Measurements from ENCODE around the gene POP4. TPM values are rescaled to one million over a fixed set of nuclear protein-coding genes. Genes with fewer than 3 reads are reported as not detected.
"Not testable (repeated sequence)": the region's sequence is repeated elsewhere in the genome, so short reads cannot be mapped to it uniquely, and the experiment has no call there.

The POP4 gene
- 10 to 100 TPM in 3 of 4 donors, 1 to 10 TPM in 1; 6.4 to 59.7 (median 38.7) TPM for total RNA-seq

DNA sequence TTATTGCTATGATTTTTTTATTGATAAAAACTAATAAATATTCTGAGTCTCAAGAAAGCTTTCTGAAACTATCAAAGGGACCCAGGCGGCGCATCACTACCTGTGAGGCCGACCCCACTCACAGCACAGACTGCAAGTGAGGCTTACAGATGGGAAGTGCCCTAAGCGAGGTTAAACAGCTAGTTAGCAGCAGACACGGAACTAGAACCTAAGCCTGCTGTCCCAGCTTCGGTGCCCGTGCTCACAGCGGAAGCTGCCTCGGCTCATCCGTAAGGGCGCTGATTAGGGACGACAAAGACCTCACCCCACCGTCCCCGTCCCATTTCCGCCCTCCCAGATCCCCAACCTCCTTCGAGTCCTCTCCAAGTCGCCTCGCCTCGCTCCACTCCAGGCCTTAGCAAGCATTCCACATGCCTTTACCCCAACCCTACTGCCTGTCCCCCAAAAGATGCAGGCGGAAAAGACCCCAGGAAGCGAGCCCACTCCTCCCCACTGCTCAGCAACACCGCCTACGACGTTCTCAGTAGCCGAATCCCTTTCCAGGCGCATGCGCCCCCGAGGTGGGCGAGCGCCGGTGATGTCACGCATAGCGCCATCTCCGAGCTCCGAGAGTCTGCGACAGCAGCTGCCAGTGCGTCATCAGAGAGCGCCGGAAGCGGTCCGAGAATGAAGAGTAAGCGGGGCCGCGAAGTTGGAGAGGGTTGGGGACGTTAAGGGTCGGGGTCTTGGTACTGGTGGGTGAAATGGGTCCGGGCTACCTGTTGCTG, at the start of gene POP4:
POP4 (plus strand) TSS at position 631 of the 767 bp plus-strand sequence; CDS start at position 667, 36 bp downstream.
- peak within 1 kb of the TSS; percentile 90 to 97 (median 96) for H3K27ac ChIP-seq
- peaks cover 9 to 18% (median 13%) of the 10 kb centered on the region in 4 donors for H3K4me1 ChIP-seq
- peak; percentile 98 for DNase-seq
- H3K9me3 ChIP-seq, result no peaks in the 10 kb centered on the region
- H3K27me3 ChIP-seq, result no peaks in the 10 kb centered on the region
- peaks cover 0 to 6% (median 0%) of the 10 kb centered on the region in 4 donors for H3K36me3 ChIP-seq
- WGBS, 2 donors (ENCODE audit: low coverage in 1 of 2), result 1% methylated on average over 47 of the region's 47 CpGs; no CpG with 5 or more reads in 1 of the 2 donors
- TF ChIP-seq POLR2A (IDR thresholded peaks at IDR 0.05), result peak; percentile 99
- no peak for TF ChIP-seq EP300 (IDR thresholded peaks at IDR 0.05; ENCODE audit: low read depth)
- TF ChIP-seq POLR2AphosphoS5 (IDR thresholded peaks at IDR 0.05), result peak; percentile 98 to 99 (median 98)
- TF ChIP-seq, protein P1, sequence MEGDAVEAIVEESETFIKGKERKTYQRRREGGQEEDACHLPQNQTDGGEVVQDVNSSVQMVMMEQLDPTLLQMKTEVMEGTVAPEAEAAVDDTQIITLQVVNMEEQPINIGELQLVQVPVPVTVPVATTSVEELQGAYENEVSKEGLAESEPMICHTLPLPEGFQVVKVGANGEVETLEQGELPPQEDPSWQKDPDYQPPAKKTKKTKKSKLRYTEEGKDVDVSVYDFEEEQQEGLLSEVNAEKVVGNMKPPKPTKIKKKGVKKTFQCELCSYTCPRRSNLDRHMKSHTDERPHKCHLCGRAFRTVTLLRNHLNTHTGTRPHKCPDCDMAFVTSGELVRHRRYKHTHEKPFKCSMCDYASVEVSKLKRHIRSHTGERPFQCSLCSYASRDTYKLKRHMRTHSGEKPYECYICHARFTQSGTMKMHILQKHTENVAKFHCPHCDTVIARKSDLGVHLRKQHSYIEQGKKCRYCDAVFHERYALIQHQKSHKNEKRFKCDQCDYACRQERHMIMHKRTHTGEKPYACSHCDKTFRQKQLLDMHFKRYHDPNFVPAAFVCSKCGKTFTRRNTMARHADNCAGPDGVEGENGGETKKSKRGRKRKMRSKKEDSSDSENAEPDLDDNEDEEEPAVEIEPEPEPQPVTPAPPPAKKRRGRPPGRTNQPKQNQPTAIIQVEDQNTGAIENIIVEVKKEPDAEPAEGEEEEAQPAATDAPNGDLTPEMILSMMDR (IDR thresholded peaks at IDR 0.05), result no peak
- in situ Hi-C loops (cut with MboI; ENCODE audit: low pct_ligation_motif_present in 1 of 4, low pct_unique_long_range_greater_than_20kb in 1 of 4, low sequenced_read_pairs in 3 of 4) (loop anchor here (5.0 to 25.0 kb wide), 4 partner anchors 106 to 231 kb away; partner anchors contain the start of gene C19orf12 (in 3 of the 4)), intact Hi-C loops (cut with DNase I; ENCODE audit: low total_unique reads) (no loop called here)
- H3K4me3 ChIP-seq, result peak within 1 kb of the TSS; percentile 70 to 81 (median 79)

DNA sequence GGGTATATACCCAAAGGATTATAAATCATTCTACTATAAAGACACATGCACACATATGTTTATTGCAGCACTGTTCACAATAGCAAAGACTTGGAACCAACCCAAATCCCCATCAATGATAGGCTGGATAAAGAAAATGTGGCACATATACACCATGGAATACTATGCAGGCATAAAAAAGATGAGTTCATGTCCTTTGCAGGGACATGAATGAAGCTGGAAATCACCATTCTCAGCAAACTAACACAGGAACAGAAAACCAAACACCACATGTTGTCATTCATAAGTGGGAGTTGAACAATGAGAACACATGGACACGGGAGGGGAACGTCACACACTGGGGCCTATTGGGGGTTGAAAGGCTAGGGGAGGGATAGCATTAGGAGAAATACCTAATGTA, 47.0 kb upstream of the POP4 start:
- DNase-seq; H3K9me3 ChIP-seq; H3K27me3 ChIP-seq; H3K36me3 ChIP-seq; intact Hi-C loops (cut with DNase I; ENCODE audit: low total_unique reads); in situ Hi-C loops (cut with MboI; ENCODE audit: low pct_ligation_motif_present in 1 of 4, low pct_unique_long_range_greater_than_20kb in 1 of 4, low sequenced_read_pairs in 3 of 4); H3K27ac ChIP-seq; H3K4me3 ChIP-seq; H3K4me1 ChIP-seq: not testable (repeated sequence)
- 92% methylated on average over 2 of the region's 2 CpGs; no CpG with 5 or more reads in 1 of the 2 donors for WGBS, 2 donors (ENCODE audit: low coverage in 1 of 2)

DNA sequence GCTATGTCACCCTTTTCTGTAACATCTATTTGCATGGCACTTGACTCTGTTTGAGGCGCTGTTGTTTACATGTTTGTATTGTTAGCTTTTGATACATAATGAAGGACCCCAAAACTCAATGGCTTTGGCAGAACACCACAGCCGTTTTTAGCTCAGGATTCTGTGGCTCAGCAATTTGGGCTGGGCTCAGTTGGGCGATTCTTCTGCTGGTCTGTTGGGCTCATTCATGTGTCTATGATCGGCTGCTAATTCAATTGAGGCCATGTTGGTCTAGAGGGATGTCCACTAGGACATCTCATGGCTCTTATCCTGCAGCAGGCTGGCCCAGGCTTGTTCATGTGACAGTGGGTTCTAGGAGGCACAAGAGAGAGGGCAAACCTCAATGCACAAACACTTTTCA, 46.3 kb upstream of the POP4 start:
- no peak for DNase-seq
- intact Hi-C loops (cut with DNase I; ENCODE audit: low total_unique reads) (no loop called here), in situ Hi-C loops (cut with MboI; ENCODE audit: low pct_ligation_motif_present in 1 of 4, low pct_unique_long_range_greater_than_20kb in 1 of 4, low sequenced_read_pairs in 3 of 4) (no loop called here)
- Histone ChIP-seq H3K36me3 (no peaks in the 10 kb centered on the region), H3K4me3 (no peak overlapping the region), H3K27ac (no peak overlapping the region), H3K27me3 (peaks cover 4% of the 10 kb centered on the region), H3K4me1 (no peaks in the 10 kb centered on the region), H3K9me3 (no peaks in the 10 kb centered on the region)
- WGBS, 2 donors (ENCODE audit: low coverage in 1 of 2), result 70 to 85% methylated on average over 2 to 4 of the region's 4 CpGs
- TF ChIP-seq, protein P1 (IDR thresholded peaks at IDR 0.05), result no peak
- no peak for TF ChIP-seq POLR2A (IDR thresholded peaks at IDR 0.05)

- in situ Hi-C loops (cut with MboI; ENCODE audit: low pct_ligation_motif_present in 1 of 4, low pct_unique_long_range_greater_than_20kb in 1 of 4, low sequenced_read_pairs in 3 of 4), result no loop called here
Measured at GRCh38 chr19:29560313-29561075, 45.6 kb upstream of the POP4 start.

DNA sequence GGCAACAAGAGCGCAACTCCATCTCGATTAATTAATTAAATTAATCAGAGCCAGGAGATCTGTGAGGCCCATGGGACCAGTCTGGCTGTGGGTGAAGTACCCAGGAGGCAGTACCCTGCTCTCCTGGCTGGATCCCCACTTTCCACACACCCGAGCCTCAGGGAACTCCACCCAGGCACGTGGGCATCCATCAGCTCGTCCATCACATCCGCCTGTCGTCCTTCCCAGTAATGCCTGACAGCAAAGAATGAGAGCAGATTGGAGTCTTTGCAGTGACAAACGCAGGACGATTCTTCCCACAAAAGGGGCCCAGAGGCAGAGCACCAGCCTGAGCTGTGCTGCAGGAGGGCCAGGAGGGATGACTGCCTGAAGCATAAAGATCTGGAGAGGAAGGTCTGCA, 44.5 kb upstream of the POP4 start:
- intact Hi-C loops (cut with DNase I; ENCODE audit: low total_unique reads), result no loop called here
- H3K4me3 ChIP-seq, result no peak overlapping the region
- peaks cover 4% of the 10 kb centered on the region for H3K27me3 ChIP-seq
- no peaks in the 10 kb centered on the region for H3K4me1 ChIP-seq
- H3K9me3 ChIP-seq, result no peaks in the 10 kb centered on the region
- TF ChIP-seq EP300 (IDR thresholded peaks at IDR 0.05; ENCODE audit: low read depth), result no peak
- TF ChIP-seq POLR2A (IDR thresholded peaks at IDR 0.05), result no peak
- TF ChIP-seq, protein P1 (IDR thresholded peaks at IDR 0.05), result no peak
- no peak for TF ChIP-seq POLR2AphosphoS5 (IDR thresholded peaks at IDR 0.05)
- no peaks in the 10 kb centered on the region for H3K36me3 ChIP-seq
- DNase-seq, result no peak
- WGBS, 2 donors (ENCODE audit: low coverage in 1 of 2), result 61 to 82% methylated on average over 3 to 9 of the region's 9 CpGs
- in situ Hi-C loops (cut with MboI; ENCODE audit: low pct_ligation_motif_present in 1 of 4, low pct_unique_long_range_greater_than_20kb in 1 of 4, low sequenced_read_pairs in 3 of 4), result no loop called here
- H3K27ac ChIP-seq, result no peak overlapping the region

More at GRCh38 chr19:29560313-29561075, 45.6 kb upstream of the POP4 start:
- Histone ChIP-seq H3K4me1 (no peaks in the 10 kb centered on the region), H3K36me3 (no peaks in the 10 kb centered on the region), H3K27me3 (peaks cover 4% of the 10 kb centered on the region), H3K4me3 (no peak overlapping the region), H3K27ac (no peak overlapping the region), H3K9me3 (no peaks in the 10 kb centered on the region)
- no peak for DNase-seq
- 80% methylated on average over 6 of the region's 6 CpGs; no CpG with 5 or more reads in 1 of the 2 donors for WGBS, 2 donors (ENCODE audit: low coverage in 1 of 2)
- no peak for TF ChIP-seq POLR2A (IDR thresholded peaks at IDR 0.05)
- TF ChIP-seq EP300 (IDR thresholded peaks at IDR 0.05; ENCODE audit: low read depth), result no peak
- TF ChIP-seq POLR2AphosphoS5 (IDR thresholded peaks at IDR 0.05), result no peak
- intact Hi-C loops (cut with DNase I; ENCODE audit: low total_unique reads), result no loop called here

All from transverse colon (tissue), 4 donors.